GM18868 (cell line): ENCODE results near the gene ARPC3.
"Not testable (repeated sequence)": the region's sequence is repeated elsewhere in the genome, so short reads cannot be mapped to it uniquely, and the experiment has no call there.

Experiments
- ATAC-seq: cut with Tn5 transposase; IDR thresholded peaks from one replicate; pipeline ENCODE4 v1.9.1; 2021; ENCODE audit warnings: mild to moderate bottlenecking, moderate library complexity; ENCODE audit not compliant: unreplicated experiment

The ARPC3 gene

DNA sequence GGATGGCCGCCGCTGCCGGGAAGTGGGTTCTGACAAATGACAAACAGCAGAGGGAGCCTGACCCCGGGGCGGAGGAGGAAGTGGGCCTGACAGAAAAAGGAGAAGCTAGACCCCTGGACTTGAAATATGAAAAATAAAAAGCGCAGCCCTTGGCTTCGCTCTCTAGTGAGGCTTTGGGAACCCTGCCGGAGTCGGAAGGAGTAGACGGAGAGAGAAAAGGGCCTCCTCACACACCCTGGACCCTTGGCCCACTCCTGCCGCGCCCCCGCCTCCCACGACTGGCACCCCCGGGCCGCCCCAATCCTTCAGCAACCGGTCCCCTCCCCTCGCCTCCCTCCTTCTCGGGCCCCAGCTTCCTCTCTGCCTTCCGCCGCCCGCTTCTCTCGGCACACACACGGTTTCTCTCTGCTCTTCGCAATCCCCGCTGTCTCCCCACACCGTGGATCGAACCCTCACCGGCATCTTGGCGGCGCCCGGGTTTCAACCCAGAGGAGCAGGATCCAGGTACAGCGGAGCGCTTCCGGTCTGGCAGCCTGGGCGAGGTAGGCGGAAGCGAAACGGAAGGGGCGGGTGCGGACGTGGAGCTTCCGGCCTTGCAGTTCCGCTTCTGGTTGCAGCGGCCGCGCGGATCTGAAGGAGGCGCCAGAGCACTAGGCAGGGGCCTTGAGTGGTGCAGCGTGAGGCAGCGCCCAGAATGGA lies at the start of gene ARPC3:
Gene ARPC3, minus strand, starts transcription at position 539 of the 699 bp plus-strand sequence. Its CDS starts 77 bp downstream, at position 462.
- ATAC-seq = peak; percentile 94

DNA sequence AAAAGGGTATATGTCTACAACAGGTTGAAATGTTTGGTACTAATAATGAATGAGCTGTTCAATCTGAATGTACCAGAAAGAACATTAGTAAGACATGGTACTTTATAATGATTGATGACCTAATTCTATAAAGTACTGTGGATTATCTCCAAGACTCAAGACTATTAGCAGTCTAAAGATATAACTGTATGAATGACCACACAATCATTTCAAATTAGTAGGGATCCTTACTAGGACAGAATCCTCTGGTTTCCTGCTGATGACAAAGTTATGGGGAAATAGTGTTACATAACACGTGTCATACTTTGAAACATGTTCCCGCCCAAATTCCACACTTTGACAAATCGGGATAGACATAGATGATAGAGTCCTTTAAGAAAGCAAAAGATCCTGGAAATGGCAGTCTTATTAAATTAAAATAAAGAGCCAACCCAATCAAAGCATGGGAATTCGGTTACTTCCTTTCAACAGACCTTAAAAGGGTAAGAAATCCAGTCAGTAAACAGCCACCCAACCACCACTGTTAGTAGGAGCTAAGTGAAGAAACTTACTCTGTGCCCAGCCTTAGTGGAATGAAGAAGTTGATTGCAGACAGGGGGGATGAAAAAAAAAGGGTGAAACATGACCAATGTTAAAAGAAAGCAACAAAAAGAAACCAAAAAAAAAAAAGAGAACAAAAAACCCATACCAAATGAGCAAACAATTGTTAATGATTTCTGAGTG lies 49.0 kb upstream of the ARPC3 start:
- ATAC-seq = no peak

DNA sequence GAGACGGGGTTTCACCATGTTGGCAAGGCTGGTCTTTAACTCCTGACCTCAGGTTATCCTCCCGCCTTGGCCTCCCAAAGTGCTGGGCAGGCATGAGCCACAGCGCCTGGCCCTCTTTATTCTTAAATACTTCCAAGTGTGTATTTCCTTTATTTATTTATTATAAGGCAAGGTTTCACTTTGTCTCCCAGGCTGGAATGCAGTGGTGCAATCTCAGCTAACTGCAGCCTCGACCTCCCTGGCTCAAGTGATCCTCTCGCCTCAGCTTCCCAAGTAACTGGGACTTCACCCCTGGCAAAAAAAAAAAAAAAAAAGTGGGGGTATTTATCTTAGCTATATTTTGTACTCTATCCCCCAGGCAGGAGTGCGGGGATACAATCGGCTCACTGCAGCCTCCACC lies 25.3 kb upstream of the ARPC3 start:
- no peak for ATAC-seq

DNA sequence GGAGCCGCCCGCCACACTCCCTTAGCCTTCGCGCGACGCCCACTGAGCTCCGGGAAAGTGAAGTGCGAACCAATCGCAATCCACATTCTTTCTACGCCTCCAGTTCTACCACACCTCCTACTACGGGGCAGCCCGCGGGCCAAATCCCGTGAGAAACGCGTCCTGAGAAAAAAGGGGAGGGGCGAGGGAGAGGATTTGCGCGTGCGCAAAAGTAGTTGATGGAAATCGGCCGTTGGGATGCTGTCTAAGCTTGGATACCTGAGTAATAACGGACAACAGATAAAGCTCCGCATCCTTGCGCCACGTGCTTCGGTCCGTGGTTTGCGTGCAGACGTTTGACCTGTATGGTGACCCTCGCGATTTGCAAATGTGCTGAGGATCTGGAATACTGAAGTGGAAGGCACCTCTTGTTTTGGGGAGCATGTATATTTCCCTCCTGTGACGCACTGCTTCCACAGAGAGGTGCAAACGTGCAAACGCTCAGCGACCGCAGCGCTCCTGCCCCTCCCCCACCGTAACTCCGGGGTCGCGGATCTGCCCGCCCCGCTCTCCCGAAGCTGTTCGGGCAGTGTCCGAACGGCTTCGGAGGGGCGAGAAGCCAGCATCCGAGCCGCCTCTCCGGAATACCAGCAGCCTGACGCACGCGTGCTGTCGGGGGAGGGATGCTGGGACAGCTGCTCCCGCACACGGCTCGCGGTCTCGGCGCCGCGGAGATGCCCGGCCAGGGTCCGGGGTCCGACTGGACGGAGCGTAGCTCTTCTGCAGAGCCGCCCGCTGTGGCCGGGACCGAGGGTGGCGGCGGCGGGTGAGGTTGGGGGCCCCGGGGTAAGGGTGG lies 18.3 kb upstream of the ARPC3 start, which contains the start of the genes FAM216A and GPN3:
Gene FAM216A, plus strand, starts transcription at position 632 of the 835 bp plus-strand sequence. Its CDS starts 31 bp downstream, at position 663.
Gene GPN3, minus strand, starts transcription at position 44 of the 835 bp plus-strand sequence. CDS start 54 bp downstream, outside the sequence.
- ATAC-seq = peak; percentile 71

DNA sequence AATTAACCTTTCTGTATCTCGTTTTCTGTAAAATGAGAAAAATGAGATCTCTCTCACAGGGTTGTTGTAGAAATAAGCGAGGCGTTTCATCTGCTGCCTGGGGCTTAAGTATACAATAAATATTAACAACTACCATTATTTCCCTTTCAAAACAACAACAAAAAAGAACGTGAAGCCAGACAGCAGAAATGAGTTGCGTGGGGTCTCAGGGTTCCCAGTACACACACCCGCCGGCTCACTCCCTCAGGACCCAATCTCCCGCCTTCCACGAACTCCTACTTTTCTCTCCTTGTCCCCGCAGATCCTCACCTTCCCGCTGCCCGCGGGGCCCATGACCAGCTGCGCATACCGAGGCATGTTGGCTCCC lies 17.7 kb upstream of the ARPC3 start:
- ATAC-seq = no peak

DNA sequence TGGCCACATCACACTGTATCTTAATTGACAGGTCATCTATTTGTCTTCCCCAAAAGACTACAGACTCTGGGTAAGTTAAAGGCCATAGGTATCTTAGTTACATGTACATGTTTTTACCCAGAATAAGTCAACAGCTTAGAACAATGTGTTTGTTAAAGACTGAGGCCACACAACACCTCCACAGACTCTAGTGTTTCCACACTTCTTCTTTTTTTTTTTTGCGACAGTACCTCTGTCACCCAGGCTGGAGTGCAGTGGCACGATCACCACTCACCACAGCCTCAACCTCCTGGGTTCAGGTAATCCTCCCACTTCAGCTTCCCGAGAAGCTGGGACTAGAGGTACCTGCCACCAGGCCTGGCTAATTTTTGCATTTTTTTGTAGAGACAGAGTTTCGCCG lies 16.7 kb upstream of the ARPC3 start:
- no peak for ATAC-seq

DNA sequence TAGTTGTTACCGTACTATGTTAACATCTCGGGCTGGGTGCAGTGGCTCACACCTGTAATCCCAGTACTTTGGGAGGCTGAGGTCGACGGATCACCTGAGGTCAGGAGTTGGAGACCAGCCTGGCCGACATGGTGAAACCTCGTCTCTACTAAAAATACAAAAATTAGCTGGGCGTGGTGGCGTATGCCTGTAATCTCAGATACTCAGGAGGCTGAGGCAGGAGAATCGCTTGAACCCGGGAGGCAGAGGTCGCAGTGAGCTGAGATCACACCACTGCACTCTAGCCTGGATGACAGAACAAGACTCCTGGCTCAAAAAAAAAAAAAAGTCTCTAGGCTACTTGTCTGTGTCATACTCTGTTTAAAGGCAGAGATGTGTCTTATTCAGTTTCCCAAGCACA lies 15.6 kb upstream of the ARPC3 start:
- ATAC-seq = not testable (repeated sequence)

DNA sequence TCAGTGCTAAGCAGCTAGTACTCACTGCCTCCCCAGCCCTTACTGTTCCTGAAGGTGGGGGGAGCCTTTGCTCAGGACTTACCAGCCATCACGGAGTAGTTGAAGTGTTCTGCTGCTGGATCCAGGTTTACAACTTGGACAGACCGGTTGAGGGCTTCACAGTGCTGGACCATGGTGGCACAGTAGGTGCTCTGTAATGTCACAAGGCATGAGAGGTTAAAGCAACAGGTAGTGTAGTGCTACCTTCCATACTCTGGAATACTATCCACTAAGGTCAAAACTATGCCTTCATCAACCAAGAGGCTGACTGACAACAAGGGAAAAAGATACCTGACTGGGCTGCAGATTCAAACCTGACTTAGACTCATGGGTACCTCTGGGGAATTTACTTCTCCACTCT lies 14.9 kb upstream of the ARPC3 start:
- ATAC-seq = no peak

DNA sequence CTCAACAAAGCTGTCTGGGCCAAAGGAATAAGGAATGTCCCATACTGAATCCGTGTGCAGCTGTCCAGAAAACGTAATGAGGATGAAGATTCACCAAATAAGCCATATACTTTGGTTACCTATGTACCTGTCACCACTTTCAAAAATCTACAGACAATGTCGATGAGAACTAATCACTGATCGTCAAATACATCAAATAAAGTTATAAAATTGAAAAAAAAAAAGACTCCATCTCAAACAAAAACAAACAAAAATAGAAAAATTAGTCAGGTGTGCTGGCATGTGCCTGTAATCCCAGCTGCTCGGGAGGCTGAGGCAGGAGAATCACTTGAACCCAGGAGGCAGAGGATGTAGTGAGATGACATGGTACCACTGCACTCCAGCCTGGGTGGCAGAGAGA lies 11.1 kb upstream of the ARPC3 start:
- not testable (repeated sequence) for ATAC-seq

DNA sequence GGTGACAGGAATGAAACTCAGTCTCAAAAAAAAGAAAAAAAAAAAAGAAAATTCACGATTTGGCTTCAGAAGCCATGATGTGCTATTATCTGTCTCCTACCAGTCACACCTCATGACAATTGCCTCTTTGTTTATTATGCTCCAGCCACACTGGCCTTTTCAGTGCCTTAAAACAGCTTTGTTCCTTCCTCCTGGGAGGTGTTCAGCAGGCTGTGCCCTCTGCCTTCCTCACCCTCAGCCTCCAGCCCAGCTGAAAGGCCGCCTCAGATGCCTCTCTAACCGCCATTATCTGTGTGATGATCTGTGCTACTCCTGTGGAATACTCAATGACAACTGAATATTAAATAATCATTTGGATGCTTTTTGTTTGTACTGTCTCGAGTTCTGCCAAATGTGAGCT lies 8.6 kb upstream of the ARPC3 start:
- ATAC-seq = no peak

DNA sequence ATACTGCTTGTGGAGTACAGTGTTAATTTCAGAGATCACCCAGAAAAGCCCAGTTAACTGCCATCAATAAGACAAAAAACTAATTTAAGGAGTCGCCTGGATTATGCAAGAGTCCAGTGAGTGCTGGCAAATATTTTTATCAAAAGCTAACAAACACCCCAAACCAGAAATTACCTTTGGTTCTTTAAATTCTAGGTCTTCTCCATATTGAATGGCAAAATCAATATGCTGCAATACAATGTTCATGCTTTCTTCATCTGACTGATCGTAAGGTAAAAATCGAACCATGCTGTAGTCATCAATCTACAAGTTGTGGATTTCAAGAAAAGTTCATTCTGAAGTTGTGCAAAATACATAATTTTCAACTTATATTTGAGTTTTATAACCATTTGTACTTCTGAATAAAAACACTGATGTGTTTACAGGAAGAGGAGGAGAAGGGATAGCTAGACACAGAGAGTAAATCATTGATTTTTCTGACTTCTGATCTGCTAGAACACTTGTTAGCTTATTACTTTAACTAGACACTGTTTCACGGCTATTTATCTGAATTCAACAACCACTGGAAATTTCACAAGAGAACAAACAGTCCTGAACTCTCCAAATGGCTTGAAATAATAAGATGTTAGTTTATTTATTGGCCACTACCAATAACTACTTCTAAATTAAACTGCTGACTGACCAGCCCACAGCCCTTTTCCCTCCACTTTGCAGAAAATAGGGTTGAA lies 3.6 kb upstream of the ARPC3 start:
- no peak for ATAC-seq

DNA sequence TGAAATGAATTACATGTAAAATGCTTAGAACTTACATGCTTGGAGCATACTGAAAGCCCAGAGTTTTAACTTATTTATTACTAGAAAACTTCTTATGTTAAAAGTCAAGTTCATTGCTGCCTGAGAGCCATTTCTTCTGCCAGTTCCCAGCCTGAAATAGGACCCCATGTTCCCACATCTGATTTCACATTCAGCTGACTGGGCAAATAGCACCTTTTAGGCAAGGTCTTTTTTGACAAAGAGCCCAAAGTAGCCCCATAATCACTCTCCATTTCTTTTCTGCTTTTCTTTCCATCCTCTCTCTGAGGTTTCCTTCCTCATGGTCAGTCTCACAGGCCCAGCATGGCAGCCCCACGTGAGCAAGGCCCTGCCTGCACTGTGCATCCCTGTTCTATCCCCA lies 1.1 kb upstream of the ARPC3 start:
- no peak for ATAC-seq

DNA sequence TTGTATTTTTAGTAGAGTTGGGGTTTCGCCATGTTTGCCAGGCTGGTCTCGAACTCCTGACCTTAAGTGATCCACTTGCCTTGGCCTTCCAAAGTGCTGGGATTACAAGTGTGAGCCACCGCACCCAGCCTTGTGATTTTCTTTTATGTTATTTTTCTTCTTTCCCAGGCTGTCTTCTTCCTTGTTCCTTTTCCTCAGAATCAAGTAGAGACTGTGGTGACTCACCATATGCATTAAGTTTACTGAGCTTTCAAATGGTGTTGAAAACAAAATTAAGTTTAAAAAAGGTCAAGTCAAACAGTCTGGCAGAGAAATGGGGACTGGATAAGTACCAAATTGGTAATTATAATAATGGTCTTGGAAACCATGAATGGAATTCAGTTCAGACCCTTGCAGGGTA lies 5.7 kb downstream of the ARPC3 start:
- ATAC-seq = no peak

DNA sequence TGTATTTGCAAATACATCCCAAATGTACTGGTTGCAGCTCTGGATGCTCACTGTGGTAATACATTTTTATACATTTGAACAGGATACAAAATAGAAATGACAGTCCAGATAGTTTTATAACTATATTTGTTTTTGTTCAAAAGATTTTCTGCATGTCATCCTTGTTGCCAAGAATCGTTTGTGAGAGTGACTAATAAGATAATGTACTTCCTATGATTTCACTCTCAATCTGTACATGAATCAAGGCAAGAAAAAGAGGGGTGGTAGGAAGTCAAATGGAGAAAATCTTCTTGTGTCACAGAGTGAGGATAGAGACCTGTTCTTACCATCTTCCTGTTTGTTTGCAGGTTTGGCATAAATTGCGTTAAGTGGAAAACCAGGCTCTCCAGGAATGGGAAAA lies 13.9 kb downstream of the ARPC3 start:
- no peak for ATAC-seq

DNA sequence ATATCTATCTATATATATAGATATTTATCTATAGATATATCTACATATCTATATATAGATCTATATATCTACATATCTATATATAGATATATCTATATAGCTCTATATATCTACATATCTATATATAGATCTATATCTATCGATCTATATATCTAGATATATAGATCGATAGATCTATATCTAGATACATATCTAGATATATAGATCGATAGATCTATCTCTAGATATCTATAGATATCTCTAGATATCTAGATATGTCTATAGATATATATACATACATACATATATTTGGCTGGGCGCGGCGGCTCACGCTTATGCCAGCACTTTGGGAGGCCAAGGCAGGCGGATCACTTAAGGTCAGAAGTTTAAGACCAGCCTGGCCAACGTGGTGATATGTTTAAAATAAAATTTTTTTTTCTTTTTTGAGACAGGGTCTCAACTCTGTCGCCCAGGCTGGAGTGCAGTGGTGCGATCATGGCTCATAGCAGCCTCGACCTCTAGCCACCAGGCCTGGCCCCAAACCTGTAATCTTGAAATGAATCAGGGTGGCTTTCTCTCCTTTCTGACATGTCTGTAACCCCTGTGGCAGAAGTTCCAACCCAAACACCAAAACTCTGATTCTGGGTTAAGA lies 18.1 kb downstream of the ARPC3 start:
- no peak for ATAC-seq

DNA sequence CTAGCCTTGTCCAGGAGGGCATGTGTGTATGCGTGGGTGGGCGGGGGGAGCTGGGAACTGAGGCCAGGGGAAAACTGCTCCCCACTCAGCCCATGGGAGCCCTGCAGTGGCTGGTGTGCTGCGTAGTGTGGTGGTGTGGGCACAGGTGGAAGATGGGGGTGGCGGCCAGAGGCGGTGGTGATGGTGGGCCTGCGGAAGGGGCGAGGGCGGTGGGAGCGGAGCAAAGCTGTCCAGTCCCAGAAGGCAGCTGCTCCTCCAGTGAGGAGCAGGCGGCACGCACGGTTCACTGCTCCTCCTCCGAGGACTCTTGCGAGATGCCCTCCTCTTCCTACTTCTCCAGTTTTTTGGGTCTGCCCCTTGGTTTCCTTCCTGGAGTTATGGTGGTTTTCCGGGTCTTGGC lies 20.5 kb downstream of the ARPC3 start:
- not testable (repeated sequence) for ATAC-seq

DNA sequence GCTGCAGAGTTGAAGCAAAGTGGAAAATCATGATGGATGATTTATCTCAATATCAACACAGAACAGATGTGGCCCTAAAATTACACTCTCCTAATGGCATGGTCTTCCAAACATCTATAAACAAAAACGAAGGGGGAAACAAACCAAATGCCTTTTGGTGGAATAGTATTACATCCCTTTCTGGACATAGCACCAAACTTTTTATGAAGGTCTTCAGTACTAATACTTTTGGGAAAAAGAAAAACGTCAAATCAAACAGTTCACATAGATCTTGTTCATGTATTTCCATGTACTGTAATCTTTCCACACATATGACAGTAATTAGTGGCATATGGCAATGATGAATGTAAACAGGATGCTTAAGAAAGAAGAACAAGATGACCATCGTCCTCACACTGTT lies 23.7 kb downstream of the ARPC3 start:
- ATAC-seq = no peak

DNA sequence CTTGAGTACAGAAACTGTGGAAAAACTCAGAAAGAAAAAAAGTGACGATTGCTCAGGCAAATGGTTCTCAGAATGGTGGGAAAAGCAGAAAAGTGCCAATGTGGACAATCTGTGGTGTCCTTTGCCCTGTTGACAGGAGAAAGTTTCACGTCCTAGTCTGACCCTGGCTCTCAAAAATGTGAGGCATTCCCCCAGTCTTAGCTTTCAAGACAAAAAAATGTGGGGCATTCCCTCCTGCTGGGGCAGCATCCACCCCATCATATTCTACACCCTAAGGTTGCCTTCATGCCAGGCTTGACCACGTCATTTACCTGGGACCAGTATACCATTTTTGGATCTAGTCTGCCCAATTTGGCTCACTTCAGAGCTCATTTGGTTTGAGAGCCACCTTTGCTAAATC lies 25.9 kb downstream of the ARPC3 start:
- no peak for ATAC-seq

DNA sequence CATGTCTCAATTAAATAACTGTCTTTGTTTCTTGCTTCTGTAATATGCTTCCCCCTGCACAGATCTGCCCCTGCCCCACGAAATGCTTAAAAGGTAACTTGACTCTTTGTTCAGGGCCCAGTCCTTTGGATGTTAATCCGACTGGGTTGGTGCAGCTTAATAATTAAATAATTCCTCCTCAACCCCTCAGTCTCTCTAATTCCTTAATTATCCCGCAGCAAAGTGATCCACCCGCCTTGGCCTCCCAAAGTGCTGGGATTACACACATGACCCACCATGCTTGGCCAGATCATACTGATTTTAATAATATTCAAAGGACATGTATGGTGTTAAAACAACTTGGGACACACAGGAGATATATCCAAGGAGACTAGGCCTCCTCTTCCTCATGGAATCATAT lies 28.4 kb downstream of the ARPC3 start:
- no peak for ATAC-seq

DNA sequence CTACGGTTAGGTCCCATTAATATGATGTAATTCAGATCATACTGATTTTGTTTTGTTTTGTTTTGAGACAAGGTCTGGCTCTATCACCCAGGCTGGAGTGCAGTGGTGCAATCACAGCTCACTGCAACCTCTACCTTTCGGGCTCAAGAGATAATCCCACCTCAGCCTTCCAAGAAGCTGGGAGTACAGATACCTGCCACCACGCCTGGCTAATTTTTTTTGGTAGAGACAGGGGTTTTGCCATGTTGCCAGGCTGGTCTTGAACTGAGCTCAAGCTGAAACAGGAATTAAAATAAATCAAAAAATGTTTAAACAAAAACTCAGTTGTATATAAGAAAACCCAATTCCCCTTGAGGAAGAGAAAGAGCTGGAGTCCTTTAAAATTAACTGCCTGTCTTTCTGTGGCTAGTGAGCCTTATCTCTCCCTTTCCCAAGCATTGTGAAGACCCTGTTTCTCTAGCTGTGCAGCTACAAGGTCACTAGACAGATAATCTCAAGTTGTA lies 28.9 kb downstream of the ARPC3 start:
- no peak for ATAC-seq
